Measurements from ENCODE around the gene UPF3A. TPM values are rescaled to one million over a fixed set of nuclear protein-coding genes. Genes with fewer than 3 reads are reported as not detected.
"Not testable (repeated sequence)": the region's sequence is repeated elsewhere in the genome, so short reads cannot be mapped to it uniquely, and the experiment has no call there.

Gene UPF3A, protein sequence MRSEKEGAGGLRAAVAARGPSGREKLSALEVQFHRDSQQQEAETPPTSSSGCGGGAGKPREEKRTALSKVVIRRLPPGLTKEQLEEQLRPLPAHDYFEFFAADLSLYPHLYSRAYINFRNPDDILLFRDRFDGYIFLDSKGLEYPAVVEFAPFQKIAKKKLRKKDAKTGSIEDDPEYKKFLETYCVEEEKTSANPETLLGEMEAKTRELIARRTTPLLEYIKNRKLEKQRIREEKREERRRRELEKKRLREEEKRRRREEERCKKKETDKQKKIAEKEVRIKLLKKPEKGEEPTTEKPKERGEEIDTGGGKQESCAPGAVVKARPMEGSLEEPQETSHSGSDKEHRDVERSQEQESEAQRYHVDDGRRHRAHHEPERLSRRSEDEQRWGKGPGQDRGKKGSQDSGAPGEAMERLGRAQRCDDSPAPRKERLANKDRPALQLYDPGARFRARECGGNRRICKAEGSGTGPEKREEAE
- 8.2 and 28.3 TPM in 2 replicates for total RNA-seq (2014; rRNA removed; shearing (Covaris generic))

GRCh38 chr13:114281351-114282040 lies at the start of gene UPF3A:
TSS of gene UPF3A (plus strand) at chr13:114281601. CDS start at chr13:114281640, 39 bp downstream.
- in situ Hi-C loops (cut with HindIII; ENCODE audit: low sequenced_read_pairs), result no loop called here
- DNase-seq (ENCODE audit: low spot score), result peak; percentile 94

- in situ Hi-C loops (cut with HindIII; ENCODE audit: low sequenced_read_pairs), result no loop called here
- DNase-seq (ENCODE audit: low spot score), result no peak
These were observed 49.5 kb upstream of the UPF3A start for GRCh38 chr13:114231886-114232285.

- DNase-seq (ENCODE audit: low spot score), result no peak
- in situ Hi-C loops (cut with HindIII; ENCODE audit: low sequenced_read_pairs), result no loop called here
These were observed 47.1 kb upstream of the UPF3A start for GRCh38 chr13:114234266-114234644.

DNA sequence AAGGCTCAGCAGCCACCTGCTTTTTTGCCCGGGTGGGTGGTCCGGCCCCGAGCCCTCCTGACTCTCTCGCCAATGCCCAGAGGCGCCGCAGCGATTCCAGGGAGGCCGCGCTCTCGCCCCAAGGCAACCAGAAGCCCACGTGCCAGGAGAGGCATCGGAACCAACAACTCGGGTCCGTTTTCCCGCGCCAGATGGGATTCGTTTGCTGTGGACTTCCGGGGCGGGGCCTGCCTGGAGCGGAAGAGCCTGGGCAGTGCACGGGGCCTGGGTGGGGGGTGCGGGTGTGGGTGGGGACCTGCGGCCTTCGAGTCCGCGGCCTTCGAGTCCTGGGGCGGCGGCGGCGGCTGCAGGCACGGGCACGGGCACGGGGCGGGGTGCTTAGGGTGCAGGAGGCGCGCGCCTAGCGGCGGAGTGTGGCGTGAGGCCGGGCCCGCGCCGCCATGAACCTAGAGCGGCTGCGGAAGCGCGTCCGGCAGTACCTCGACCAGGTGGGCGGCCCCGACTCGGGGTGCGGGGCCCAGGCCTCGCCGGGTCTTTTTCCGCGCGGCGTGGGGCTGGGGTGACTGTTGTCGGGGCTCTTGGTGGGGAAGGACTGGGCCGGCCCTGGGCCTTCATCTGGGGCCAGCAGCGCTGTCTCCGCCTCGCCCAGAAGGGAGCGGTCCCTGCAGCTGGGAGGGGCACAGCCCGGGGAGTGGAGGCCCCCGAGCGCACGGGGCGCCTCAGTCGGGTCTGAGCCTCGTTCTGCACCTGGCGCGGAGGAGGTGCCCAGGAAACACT lies 46.6 kb upstream of the UPF3A start, which contains the start of gene CDC16:
CDC16 (plus strand) TSS at position 253 of the 777 bp plus-strand sequence; CDS start at position 441, 188 bp downstream.
- peak; percentile 91 for DNase-seq (ENCODE audit: low spot score)
- in situ Hi-C loops (cut with HindIII; ENCODE audit: low sequenced_read_pairs), result no loop called here

GRCh38 chr13:114235697-114236096 lies 45.7 kb upstream of the UPF3A start:
- in situ Hi-C loops (cut with HindIII; ENCODE audit: low sequenced_read_pairs), result no loop called here
- peak; percentile 8 for DNase-seq (ENCODE audit: low spot score)

DNA sequence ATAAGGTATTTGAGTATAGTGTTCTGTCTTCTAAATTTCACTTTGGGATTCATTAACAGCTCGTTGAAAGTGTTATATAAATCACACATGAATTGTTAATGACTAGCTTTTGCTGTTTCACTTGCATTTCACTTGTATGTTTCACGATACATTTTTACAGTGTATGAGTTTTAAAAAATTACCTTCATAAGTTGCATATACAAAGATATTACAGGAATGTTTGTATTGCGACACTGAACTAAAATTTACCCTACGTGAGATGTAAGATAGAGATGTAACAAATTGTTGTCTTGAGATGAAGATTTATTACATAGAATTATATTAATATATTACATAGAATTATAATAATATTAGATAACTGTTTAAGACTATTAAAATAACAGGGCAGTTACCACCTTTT lies 45.2 kb upstream of the UPF3A start:
- no peak for DNase-seq (ENCODE audit: low spot score)
- in situ Hi-C loops (cut with HindIII; ENCODE audit: low sequenced_read_pairs), result no loop called here

DNA sequence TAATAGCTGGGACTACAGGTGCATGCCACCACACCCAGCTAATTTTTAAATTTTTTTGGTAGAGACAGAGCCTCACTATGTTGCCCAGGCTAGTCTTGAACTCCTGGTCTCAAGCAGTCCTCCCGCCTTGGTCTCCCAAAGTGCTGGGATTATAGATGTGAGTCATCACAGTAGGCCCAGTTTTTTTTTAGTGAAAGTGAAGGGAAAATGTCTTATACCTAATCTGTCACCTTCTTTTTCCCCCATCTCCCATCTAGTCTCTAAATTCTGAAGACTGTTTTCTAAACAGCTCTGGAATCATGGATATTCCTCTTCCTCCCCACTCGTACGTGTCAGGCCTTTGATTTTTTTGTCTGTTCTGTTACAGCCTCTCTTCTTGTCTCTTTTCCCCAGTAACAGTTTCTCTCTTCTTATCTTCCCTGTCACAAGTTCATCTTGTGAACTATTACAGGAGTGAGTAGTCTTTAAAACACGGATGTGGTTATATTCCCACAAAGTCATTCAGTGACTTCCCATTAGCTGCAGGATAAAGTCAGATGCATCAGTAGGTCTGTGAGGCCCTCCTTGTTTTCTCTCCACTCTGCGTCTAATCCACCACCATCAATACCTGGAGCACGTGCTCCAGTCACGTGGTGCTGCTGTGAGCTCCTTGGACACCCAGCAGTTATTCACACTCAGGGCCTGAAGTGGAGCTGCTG lies 43.8 kb upstream of the UPF3A start:
- DNase-seq (ENCODE audit: low spot score), result no peak
- in situ Hi-C loops (cut with HindIII; ENCODE audit: low sequenced_read_pairs), result no loop called here

- DNase-seq (ENCODE audit: low spot score), result no peak
These were observed 39.5 kb upstream of the UPF3A start for GRCh38 chr13:114241918-114242317.

DNA sequence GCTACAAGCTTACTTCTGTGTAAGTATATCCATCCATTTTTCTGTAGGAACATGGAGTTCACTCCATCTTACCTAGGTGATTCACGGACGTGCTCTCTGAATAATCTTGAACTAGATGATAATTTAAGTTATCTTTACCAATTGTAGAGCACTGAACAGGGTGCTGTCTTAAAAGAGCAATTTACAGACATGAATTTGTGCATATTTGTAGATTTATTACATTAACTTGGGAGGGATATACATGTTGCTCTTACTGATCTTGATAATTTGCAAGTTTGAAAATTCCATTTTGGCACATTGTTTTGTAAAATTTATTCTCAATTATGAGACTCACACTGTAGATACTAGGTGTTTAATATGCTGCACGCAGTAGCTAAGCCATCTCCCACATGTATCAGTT lies 37.4 kb upstream of the UPF3A start:
- in situ Hi-C loops (cut with HindIII; ENCODE audit: low sequenced_read_pairs), result no loop called here
- no peak for DNase-seq (ENCODE audit: low spot score)

More at GRCh38 chr13:114241918-114242317, 39.5 kb upstream of the UPF3A start:
- in situ Hi-C loops (cut with HindIII; ENCODE audit: low sequenced_read_pairs), result no loop called here

GRCh38 chr13:114244637-114245036 lies 36.8 kb upstream of the UPF3A start:
- DNase-seq (ENCODE audit: low spot score), result no peak
- in situ Hi-C loops (cut with HindIII; ENCODE audit: low sequenced_read_pairs), result no loop called here

DNA sequence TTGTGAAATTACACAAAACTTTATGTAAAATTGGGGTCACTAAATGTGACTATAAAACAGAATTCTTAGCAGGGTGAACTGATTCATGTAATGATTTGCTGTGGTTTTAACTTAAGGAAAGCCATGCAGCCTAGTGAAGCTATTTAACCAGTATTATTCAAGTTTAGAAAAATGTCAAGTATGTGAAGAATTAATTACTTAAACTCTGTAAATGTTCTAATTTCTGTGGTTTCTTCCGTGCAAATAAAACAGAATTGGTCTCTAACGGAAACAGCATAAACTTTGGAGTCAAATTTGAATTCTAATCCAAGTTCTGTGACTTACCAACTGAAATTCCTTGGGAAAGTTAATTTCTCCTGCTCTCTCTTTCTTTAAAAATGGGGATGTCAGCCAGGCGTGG lies 33.4 kb upstream of the UPF3A start:
- DNase-seq (ENCODE audit: low spot score), result no peak
- in situ Hi-C loops (cut with HindIII; ENCODE audit: low sequenced_read_pairs), result no loop called here

DNA sequence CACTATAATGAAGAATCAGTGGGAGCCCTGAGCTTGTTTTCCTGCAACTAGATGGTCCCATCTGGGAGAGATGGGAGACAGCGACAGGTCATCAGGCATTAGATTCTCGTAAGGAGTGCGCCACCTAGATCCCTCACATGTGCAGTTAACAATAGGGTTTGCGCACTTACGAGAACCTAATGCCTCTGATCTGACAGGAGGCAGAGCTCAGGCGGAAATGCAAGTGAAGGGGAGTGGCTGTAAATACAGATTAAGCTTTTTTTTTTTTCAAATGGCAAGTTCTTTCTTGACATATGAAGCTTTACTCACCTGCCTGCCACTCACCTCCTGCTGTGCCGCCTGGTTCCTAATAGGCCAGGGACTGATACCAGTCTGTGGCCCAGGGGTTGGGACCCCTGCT lies 32.3 kb upstream of the UPF3A start:
- DNase-seq (ENCODE audit: low spot score), result no peak
- in situ Hi-C loops (cut with HindIII; ENCODE audit: low sequenced_read_pairs), result no loop called here

GRCh38 chr13:114251639-114252440 lies 29.6 kb upstream of the UPF3A start:
- in situ Hi-C loops (cut with HindIII; ENCODE audit: low sequenced_read_pairs); DNase-seq (ENCODE audit: low spot score): not testable (repeated sequence)

DNA sequence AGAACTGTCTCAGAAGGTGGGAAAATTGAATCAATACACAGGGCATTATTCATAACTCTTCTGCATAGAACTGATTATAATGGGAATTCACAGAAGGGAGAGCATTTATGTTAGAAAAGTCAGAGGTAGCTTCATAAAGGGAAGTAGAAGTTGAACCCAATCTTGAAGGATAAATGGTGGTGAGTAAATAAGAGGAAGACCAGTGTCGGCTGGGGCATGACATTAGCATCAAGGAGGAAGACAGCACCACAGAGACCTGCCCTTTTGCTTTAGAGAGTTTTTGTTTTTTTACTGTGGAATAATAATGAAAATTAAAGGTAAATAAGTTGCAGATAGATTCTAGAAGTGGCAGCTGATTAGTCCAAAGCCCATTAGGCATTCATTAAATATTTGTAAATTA lies 24.9 kb upstream of the UPF3A start:
- in situ Hi-C loops (cut with HindIII; ENCODE audit: low sequenced_read_pairs), result no loop called here
- no peak for DNase-seq (ENCODE audit: low spot score)

GRCh38 chr13:114257014-114257413 lies 24.4 kb upstream of the UPF3A start:
- no peak for DNase-seq (ENCODE audit: low spot score)

DNA sequence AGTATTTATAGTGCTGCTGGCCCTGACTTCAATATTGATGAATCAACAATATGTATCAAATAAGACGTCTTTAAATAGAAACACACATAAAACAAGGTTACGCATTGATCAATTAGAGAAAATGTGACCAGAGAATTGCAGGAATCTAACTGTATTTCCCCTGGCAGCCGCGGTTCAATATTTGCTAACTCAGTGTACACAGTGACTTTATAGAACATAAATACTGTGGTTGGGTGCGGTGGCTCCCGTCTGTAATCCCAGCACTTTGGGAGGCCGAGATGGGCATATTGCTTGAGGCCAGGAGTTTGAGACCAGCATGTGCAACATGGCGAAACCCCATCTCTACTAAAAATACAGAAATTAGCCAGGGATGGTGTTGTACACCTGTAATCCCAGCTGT lies 22.8 kb upstream of the UPF3A start:
- DNase-seq (ENCODE audit: low spot score), result no peak
- in situ Hi-C loops (cut with HindIII; ENCODE audit: low sequenced_read_pairs), result no loop called here

More at GRCh38 chr13:114257014-114257413, 24.4 kb upstream of the UPF3A start:
- in situ Hi-C loops (cut with HindIII; ENCODE audit: low sequenced_read_pairs), result no loop called here

DNA sequence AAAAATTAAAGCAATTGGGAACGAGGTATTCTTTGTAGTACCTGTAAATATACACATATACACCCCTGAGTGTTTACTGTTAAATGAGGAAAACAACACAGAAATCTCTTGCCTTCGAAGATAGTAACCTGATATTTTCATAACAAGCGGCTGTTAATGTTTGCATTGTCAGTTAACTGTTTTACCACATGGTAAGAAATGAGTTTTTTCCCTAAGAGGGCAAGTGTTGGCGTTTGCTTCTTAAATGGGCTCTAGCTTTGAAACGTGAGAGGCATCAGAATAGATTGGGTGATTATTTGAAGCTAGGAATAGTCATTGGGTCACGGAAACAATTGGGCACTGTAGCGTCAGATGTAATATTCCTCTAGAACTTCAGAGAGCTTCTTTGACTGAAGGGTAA lies 22.0 kb upstream of the UPF3A start:
- DNase-seq (ENCODE audit: low spot score), result no peak
- in situ Hi-C loops (cut with HindIII; ENCODE audit: low sequenced_read_pairs), result no loop called here

- DNase-seq (ENCODE audit: low spot score), result no peak
These were observed 21.4 kb upstream of the UPF3A start for GRCh38 chr13:114259974-114260373.

More at GRCh38 chr13:114259974-114260373, 21.4 kb upstream of the UPF3A start:
- in situ Hi-C loops (cut with HindIII; ENCODE audit: low sequenced_read_pairs), result no loop called here
